Type B pancreatic cell (in vitro differentiated cells): ENCODE data around the gene OR2Z1. TPM values are rescaled to one million over a fixed set of nuclear protein-coding genes. Genes with fewer than 3 reads are reported as not detected.
"Not testable (repeated sequence)": the region's sequence is repeated elsewhere in the genome, so short reads cannot be mapped to it uniquely, and the experiment has no call there.

Source experiments
- DNase-seq: peaks from one replicate; pipeline ENCODE4 v3.0.0; 2021; ENCODE audit warnings: mixed read lengths; ENCODE audit not compliant: unreplicated experiment; ENCODE audit errors: extremely low spot score
- H3K27ac Mint-ChIP-seq: 2 replicates; pipeline ENCODE4 v1.8.0; 2021; ENCODE audit warnings: mild to moderate bottlenecking, mixed read lengths
- H3K27me3 Mint-ChIP-seq: 2 replicates; pipeline ENCODE4 v1.8.0; 2021; ENCODE audit warnings: mixed read lengths
- H3K36me3 Mint-ChIP-seq: 2 replicates; pipeline ENCODE4 v1.8.0; 2021; ENCODE audit warnings: mixed read lengths
- H3K4me1 Mint-ChIP-seq: one replicate; pipeline ENCODE4 v1.8.0; 2021; ENCODE audit warnings: mixed read lengths; ENCODE audit not compliant: unreplicated experiment
- H3K4me3 Mint-ChIP-seq: 2 replicates; pipeline ENCODE4 v1.8.0; 2021; ENCODE audit warnings: mild to moderate bottlenecking, mixed read lengths
- H3K9me3 Mint-ChIP-seq: 2 replicates; pipeline ENCODE4 v1.8.0; 2021; ENCODE audit warnings: mixed read lengths
- CTCF ChIP-seq: fragments of 200-600 bp; sonication (generic); conservative IDR thresholded peaks from 2 replicates; pipeline ENCODE4 v1.5.0; 2021; ENCODE audit warnings: antibody characterized with exemption, mild to moderate bottlenecking
- total RNA-seq: library from RNA; stranded (reverse); gene quantifications from 2 replicates; pipeline ENCODE4 v1.2.1, GENCODE V29; 2021; ENCODE audit warnings: low replicate concordance

The OR2Z1 gene
- total RNA-seq, 1 donor from 2014 or later: not detected

- no peak for TF ChIP-seq CTCF
- Mint-ChIP-seq H3K27me3 (peaks cover 3% of the 10 kb centered on the region), H3K4me3 (no peak overlapping the region), H3K9me3 (no peaks in the 10 kb centered on the region), H3K27ac (no peak overlapping the region), H3K4me1 (no peaks in the 10 kb centered on the region), H3K36me3 (no peaks in the 10 kb centered on the region)
- peak; percentile 1 for DNase-seq
These were observed 18.2 kb upstream of the OR2Z1 start for GRCh38 chr19:8703223-8703622.

GRCh38 chr19:8705304-8705703, 16.1 kb upstream of the OR2Z1 start:
- H3K4me3 Mint-ChIP-seq, H3K27me3 Mint-ChIP-seq, H3K36me3 Mint-ChIP-seq, H3K4me1 Mint-ChIP-seq, H3K9me3 Mint-ChIP-seq, H3K27ac Mint-ChIP-seq: not testable (repeated sequence)
- DNase-seq: peak; percentile 6

- Mint-ChIP-seq H3K9me3 (no peaks in the 10 kb centered on the region), H3K4me1 (no peaks in the 10 kb centered on the region), H3K36me3 (no peaks in the 10 kb centered on the region), H3K27me3 (no peaks in the 10 kb centered on the region), H3K4me3 (no peak overlapping the region), H3K27ac (no peak overlapping the region)
- DNase-seq: no peak
- TF ChIP-seq CTCF: no peak
These were observed 15.7 kb upstream of the OR2Z1 start for GRCh38 chr19:8705742-8706141.

GRCh38 chr19:8710337-8710736, 11.1 kb upstream of the OR2Z1 start:
- not testable (repeated sequence) for H3K27me3 Mint-ChIP-seq, DNase-seq, H3K36me3 Mint-ChIP-seq, H3K9me3 Mint-ChIP-seq, H3K4me1 Mint-ChIP-seq, H3K27ac Mint-ChIP-seq, H3K4me3 Mint-ChIP-seq

- no peak for TF ChIP-seq CTCF
- Mint-ChIP-seq H3K27me3 (no peaks in the 10 kb centered on the region), H3K27ac (no peak overlapping the region), H3K4me1 (no peaks in the 10 kb centered on the region), H3K36me3 (no peaks in the 10 kb centered on the region), H3K4me3 (no peak overlapping the region), H3K9me3 (no peaks in the 10 kb centered on the region)
- DNase-seq: no peak
These were observed 598 bp downstream of the OR2Z1 start for GRCh38 chr19:8722032-8722431.

- Mint-ChIP-seq H3K27me3 (no peaks in the 10 kb centered on the region), H3K27ac (no peak overlapping the region), H3K4me1 (no peaks in the 10 kb centered on the region), H3K9me3 (no peaks in the 10 kb centered on the region), H3K4me3 (no peak overlapping the region), H3K36me3 (no peaks in the 10 kb centered on the region)
- TF ChIP-seq CTCF: no peak
- DNase-seq: peak; percentile 1
These were observed 2.8 kb downstream of the OR2Z1 start for GRCh38 chr19:8724276-8724675.
